ENCODE results near the gene XPNPEP1. TPM values are rescaled to one million over a fixed set of nuclear protein-coding genes. Genes with fewer than 3 reads are reported as not detected.

XPNPEP1 gene
- total and polyA plus RNA-seq, 8 donors, result 49.0 to 93.6 (median 80.5) TPM

GRCh38 chr10:109882251-109883057 lies 40.9 kb downstream of the XPNPEP1 start:
- Histone ChIP-seq H3K27me3 (no peaks in the 10 kb centered on the region), H3K36me3 (peaks cover 3 to 95% of the 10 kb centered on the region in 2 donors), H3K4me3 (no peak overlapping the region), H3K4me1 (peaks cover 0 to 12% of the 10 kb centered on the region in 2 donors), H3K27ac (no peak overlapping the region), H3K9me3 (no peaks in the 10 kb centered on the region)
- no peak for TF ChIP-seq CTCF (IDR thresholded peaks at IDR 0.05)
- DNase-seq (no peak), ATAC-seq (no peak)
- intact Hi-C loops (cut with DNase I), result loop anchor here in 1 of 2 donors (10.0 kb wide), 2 partner anchors 232 to 402 kb away; no protein-coding TSS in a partner anchor

DNA sequence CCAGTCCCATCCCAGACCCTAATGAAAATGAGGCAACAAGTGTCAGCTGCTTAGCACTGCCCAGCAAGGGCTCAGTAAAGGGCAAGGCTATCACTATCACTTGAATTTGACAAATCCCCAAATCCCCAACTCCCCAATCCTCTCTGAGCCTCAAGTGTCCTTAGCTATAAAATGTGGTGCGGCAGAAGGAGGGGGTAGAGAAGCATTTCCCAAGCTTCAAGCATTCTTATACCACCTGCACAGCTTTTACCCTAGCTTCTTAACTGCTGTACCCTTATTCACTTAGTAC lies 41.6 kb downstream of the XPNPEP1 start:
- no peak for ATAC-seq
- no peak for TF ChIP-seq CTCF (IDR thresholded peaks at IDR 0.05)
- intact Hi-C loops (cut with DNase I), result loop anchor here in 1 of 2 donors (10.0 kb wide), 2 partner anchors 233 to 403 kb away; no protein-coding TSS in a partner anchor

GRCh38 chr10:109880886-109881768 lies 42.2 kb downstream of the XPNPEP1 start:
- ATAC-seq, result no peak
- TF ChIP-seq CTCF (IDR thresholded peaks at IDR 0.05), result no peak
- DNase-seq, result no peak
- Histone ChIP-seq H3K36me3 (peaks cover 3 to 94% of the 10 kb centered on the region in 2 donors), H3K27me3 (no peaks in the 10 kb centered on the region), H3K9me3 (no peaks in the 10 kb centered on the region), H3K4me3 (no peak overlapping the region), H3K27ac (no peak overlapping the region), H3K4me1 (peaks cover 0 to 12% of the 10 kb centered on the region in 2 donors)
- intact Hi-C loops (cut with DNase I), result loop anchor here in 1 of 2 donors (10.0 kb wide), 2 partner anchors 234 to 404 kb away; no protein-coding TSS in a partner anchor

More for the DNA sequence above, 41.6 kb downstream of the XPNPEP1 start:
- no peak for DNase-seq
- Histone ChIP-seq H3K36me3 (peaks cover 3 to 95% of the 10 kb centered on the region in 2 donors), H3K4me1 (peaks cover 0 to 12% of the 10 kb centered on the region in 2 donors), H3K27me3 (no peaks in the 10 kb centered on the region), H3K9me3 (no peaks in the 10 kb centered on the region), H3K27ac (no peak overlapping the region), H3K4me3 (no peak overlapping the region)

- no peaks in the 10 kb centered on the region for H3K4me1 ChIP-seq
- H3K36me3 ChIP-seq, result peaks cover 3 to 99% of the 10 kb centered on the region in 2 donors
- H3K27me3 ChIP-seq, result no peaks in the 10 kb centered on the region
- DNase-seq (no peak), ATAC-seq (no peak)
- H3K9me3 ChIP-seq, result no peaks in the 10 kb centered on the region
- TF ChIP-seq CTCF (IDR thresholded peaks at IDR 0.05), result no peak
- H3K27ac ChIP-seq, result no peak overlapping the region
- no peak overlapping the region for H3K4me3 ChIP-seq
- intact Hi-C loops (cut with DNase I), result no loop called here
Measured at GRCh38 chr10:109877546-109877945, 45.8 kb downstream of the XPNPEP1 start.
